GM23338 (cell line): ENCODE measurements around the gene GOLGA2.

Experiments used
- CREB1 ChIP-seq: fragments of 250-450 bp; sonication (Bioruptor Pico); IDR thresholded peaks from 2 replicates; pipeline ENCODE4 v1.5.0; 2020; ENCODE audit warnings: low read depth, mild to moderate bottlenecking, moderate library complexity
- EZH2 ChIP-seq: fragments of 200-600 bp; sonication (generic); IDR thresholded peaks from one replicate; pipeline ENCODE4 v1.8.0; 2017; ENCODE audit warnings: antibody characterized with exemption, mild to moderate bottlenecking, low read depth; ENCODE audit not compliant: unreplicated experiment
- EZH2phosphoT487 ChIP-seq: fragments of 200-600 bp; sonication (generic); IDR thresholded peaks from one replicate; pipeline ENCODE4 v1.8.1; 2018; ENCODE audit warnings: antibody characterized with exemption; ENCODE audit not compliant: unreplicated experiment
- JUNB ChIP-seq: IDR thresholded peaks from one replicate; pipeline ENCODE4 v1.6.1; 2016; ENCODE audit warnings: antibody characterized with exemption; ENCODE audit not compliant: unreplicated experiment
- NANOG ChIP-seq: IDR thresholded peaks from 2 replicates; pipeline ENCODE4 v1.6.1; 2016; ENCODE audit warnings: antibody characterized with exemption, borderline replicate concordance
- POLR2AphosphoS5 ChIP-seq: IDR thresholded peaks from 2 replicates; pipeline ENCODE4 v1.6.1; 2016; ENCODE audit warnings: antibody characterized with exemption, low read depth
- STAT1 ChIP-seq: IDR thresholded peaks from one replicate; pipeline ENCODE4 v1.6.1; 2016; ENCODE audit warnings: antibody characterized with exemption; ENCODE audit not compliant: unreplicated experiment
- ZNF114 ChIP-seq: fragments of 250-450 bp; sonication (Bioruptor Pico); IDR thresholded peaks from 2 replicates; pipeline ENCODE4 v1.5.0; 2020; ENCODE audit warnings: mild to moderate bottlenecking, moderate library complexity
- ZNF331 ChIP-seq: fragments of 250-450 bp; sonication (Bioruptor Pico); IDR thresholded peaks from 2 replicates; pipeline ENCODE4 v1.5.0; 2020; ENCODE audit warnings: low read depth, mild to moderate bottlenecking, moderate library complexity
- TF ChIP-seq, protein P1 (sequence below), 2 experiments: fragments of 200-600 bp in 1 of 2; sonication (generic) in 1 of 2; conservative IDR thresholded peaks; 2 replicates each; pipeline versions ENCODE4 v1.5.1 to v1.6.1; 2016 to 2017; ENCODE audit warnings: antibody characterized with exemption in 2 of 2, low read depth in 2 of 2, mild to moderate bottlenecking in 2 of 2, moderate library complexity in 1 of 2
- TF ChIP-seq, protein P2 (sequence below): IDR thresholded peaks from one replicate; pipeline ENCODE4 v1.6.1; 2018; ENCODE audit warnings: antibody characterized with exemption; ENCODE audit not compliant: unreplicated experiment
- TF ChIP-seq, protein P3 (sequence below): IDR thresholded peaks from 2 replicates; pipeline ENCODE4 v1.6.1; 2016; ENCODE audit warnings: antibody characterized with exemption
- TF ChIP-seq, protein P4 (sequence below): fragments of 250-450 bp; sonication (Bioruptor Pico); IDR thresholded peaks from 2 replicates; pipeline ENCODE4 v1.5.0; 2020; ENCODE audit warnings: mild to moderate bottlenecking, moderate library complexity

DNA sequence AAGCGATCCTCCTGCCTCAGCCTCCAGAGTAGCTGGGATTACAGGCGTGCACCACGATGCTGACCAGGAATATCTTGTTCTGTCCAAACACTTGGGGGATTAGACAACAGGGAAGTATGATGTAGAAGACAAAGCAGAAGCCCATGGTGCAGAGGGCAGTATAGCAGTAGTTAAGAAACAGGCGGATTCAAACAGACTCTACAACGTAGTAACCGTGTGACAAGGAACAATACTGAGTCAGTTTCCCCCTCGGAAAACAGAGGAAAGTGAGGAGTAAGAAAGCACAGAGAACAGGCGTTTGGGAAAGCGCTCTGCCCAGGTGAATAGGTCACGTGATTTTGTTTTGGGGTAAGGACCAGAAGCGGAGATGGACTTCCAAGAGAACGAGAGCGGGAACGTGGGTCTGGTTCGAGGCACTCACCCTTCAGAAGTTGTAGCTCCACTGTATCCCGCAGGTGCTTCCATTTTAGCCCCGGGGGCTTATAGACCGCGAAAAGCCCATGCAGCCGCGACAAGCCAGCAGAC is 46.1 kb upstream of the GOLGA2 start:
- TF ChIP-seq EZH2 = no peak
- TF ChIP-seq, protein P1, sequence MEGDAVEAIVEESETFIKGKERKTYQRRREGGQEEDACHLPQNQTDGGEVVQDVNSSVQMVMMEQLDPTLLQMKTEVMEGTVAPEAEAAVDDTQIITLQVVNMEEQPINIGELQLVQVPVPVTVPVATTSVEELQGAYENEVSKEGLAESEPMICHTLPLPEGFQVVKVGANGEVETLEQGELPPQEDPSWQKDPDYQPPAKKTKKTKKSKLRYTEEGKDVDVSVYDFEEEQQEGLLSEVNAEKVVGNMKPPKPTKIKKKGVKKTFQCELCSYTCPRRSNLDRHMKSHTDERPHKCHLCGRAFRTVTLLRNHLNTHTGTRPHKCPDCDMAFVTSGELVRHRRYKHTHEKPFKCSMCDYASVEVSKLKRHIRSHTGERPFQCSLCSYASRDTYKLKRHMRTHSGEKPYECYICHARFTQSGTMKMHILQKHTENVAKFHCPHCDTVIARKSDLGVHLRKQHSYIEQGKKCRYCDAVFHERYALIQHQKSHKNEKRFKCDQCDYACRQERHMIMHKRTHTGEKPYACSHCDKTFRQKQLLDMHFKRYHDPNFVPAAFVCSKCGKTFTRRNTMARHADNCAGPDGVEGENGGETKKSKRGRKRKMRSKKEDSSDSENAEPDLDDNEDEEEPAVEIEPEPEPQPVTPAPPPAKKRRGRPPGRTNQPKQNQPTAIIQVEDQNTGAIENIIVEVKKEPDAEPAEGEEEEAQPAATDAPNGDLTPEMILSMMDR (conservative IDR thresholded peaks at IDR 0.05; ENCODE audit: low read depth in 2 of 2) = no peak
- TF ChIP-seq STAT1 = no peak
- TF ChIP-seq CREB1 (CRISPR knock-in tag) = no peak
- TF ChIP-seq ZNF114 (CRISPR knock-in tag) = no peak
- no peak for TF ChIP-seq POLR2AphosphoS5
- TF ChIP-seq EZH2phosphoT487 = no peak
- no peak for TF ChIP-seq JUNB
- TF ChIP-seq ZNF331 = no peak
- TF ChIP-seq, protein P2, sequence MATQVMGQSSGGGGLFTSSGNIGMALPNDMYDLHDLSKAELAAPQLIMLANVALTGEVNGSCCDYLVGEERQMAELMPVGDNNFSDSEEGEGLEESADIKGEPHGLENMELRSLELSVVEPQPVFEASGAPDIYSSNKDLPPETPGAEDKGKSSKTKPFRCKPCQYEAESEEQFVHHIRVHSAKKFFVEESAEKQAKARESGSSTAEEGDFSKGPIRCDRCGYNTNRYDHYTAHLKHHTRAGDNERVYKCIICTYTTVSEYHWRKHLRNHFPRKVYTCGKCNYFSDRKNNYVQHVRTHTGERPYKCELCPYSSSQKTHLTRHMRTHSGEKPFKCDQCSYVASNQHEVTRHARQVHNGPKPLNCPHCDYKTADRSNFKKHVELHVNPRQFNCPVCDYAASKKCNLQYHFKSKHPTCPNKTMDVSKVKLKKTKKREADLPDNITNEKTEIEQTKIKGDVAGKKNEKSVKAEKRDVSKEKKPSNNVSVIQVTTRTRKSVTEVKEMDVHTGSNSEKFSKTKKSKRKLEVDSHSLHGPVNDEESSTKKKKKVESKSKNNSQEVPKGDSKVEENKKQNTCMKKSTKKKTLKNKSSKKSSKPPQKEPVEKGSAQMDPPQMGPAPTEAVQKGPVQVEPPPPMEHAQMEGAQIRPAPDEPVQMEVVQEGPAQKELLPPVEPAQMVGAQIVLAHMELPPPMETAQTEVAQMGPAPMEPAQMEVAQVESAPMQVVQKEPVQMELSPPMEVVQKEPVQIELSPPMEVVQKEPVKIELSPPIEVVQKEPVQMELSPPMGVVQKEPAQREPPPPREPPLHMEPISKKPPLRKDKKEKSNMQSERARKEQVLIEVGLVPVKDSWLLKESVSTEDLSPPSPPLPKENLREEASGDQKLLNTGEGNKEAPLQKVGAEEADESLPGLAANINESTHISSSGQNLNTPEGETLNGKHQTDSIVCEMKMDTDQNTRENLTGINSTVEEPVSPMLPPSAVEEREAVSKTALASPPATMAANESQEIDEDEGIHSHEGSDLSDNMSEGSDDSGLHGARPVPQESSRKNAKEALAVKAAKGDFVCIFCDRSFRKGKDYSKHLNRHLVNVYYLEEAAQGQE = no peak
- TF ChIP-seq, protein P3, sequence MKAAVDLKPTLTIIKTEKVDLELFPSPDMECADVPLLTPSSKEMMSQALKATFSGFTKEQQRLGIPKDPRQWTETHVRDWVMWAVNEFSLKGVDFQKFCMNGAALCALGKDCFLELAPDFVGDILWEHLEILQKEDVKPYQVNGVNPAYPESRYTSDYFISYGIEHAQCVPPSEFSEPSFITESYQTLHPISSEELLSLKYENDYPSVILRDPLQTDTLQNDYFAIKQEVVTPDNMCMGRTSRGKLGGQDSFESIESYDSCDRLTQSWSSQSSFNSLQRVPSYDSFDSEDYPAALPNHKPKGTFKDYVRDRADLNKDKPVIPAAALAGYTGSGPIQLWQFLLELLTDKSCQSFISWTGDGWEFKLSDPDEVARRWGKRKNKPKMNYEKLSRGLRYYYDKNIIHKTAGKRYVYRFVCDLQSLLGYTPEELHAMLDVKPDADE = no peak
- TF ChIP-seq, protein P4, sequence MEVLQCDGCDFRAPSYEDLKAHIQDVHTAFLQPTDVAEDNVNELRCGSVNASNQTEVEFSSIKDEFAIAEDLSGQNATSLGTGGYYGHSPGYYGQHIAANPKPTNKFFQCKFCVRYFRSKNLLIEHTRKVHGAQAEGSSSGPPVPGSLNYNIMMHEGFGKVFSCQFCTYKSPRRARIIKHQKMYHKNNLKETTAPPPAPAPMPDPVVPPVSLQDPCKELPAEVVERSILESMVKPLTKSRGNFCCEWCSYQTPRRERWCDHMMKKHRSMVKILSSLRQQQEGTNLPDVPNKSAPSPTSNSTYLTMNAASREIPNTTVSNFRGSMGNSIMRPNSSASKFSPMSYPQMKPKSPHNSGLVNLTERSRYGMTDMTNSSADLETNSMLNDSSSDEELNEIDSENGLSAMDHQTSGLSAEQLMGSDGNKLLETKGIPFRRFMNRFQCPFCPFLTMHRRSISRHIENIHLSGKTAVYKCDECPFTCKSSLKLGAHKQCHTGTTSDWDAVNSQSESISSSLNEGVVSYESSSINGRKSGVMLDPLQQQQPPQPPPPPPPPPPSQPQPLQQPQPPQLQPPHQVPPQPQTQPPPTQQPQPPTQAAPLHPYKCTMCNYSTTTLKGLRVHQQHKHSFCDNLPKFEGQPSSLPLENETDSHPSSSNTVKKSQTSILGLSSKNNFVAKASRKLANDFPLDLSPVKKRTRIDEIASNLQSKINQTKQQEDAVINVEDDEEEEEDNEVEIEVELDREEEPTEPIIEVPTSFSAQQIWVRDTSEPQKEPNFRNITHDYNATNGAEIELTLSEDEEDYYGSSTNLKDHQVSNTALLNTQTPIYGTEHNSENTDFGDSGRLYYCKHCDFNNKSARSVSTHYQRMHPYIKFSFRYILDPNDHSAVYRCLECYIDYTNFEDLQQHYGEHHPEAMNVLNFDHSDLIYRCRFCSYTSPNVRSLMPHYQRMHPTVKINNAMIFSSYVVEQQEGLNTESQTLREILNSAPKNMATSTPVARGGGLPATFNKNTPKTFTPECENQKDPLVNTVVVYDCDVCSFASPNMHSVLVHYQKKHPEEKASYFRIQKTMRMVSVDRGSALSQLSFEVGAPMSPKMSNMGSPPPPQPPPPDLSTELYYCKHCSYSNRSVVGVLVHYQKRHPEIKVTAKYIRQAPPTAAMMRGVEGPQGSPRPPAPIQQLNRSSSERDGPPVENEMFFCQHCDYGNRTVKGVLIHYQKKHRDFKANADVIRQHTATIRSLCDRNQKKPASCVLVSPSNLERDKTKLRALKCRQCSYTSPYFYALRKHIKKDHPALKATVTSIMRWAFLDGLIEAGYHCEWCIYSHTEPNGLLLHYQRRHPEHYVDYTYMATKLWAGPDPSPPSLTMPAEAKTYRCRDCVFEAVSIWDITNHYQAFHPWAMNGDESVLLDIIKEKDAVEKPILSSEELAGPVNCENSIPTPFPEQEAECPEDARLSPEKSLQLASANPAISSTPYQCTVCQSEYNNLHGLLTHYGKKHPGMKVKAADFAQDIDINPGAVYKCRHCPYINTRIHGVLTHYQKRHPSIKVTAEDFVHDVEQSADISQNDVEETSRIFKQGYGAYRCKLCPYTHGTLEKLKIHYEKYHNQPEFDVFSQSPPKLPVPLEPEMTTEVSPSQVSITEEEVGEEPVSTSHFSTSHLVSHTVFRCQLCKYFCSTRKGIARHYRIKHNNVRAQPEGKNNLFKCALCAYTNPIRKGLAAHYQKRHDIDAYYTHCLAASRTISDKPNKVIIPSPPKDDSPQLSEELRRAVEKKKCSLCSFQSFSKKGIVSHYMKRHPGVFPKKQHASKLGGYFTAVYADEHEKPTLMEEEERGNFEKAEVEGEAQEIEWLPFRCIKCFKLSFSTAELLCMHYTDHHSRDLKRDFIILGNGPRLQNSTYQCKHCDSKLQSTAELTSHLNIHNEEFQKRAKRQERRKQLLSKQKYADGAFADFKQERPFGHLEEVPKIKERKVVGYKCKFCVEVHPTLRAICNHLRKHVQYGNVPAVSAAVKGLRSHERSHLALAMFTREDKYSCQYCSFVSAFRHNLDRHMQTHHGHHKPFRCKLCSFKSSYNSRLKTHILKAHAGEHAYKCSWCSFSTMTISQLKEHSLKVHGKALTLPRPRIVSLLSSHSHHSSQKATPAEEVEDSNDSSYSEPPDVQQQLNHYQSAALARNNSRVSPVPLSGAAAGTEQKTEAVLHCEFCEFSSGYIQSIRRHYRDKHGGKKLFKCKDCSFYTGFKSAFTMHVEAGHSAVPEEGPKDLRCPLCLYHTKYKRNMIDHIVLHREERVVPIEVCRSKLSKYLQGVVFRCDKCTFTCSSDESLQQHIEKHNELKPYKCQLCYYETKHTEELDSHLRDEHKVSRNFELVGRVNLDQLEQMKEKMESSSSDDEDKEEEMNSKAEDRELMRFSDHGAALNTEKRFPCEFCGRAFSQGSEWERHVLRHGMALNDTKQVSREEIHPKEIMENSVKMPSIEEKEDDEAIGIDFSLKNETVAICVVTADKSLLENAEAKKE = no peak
- TF ChIP-seq NANOG = no peak
